GM19238 (cell line): ENCODE results near the gene CAP2.

Experiments
- DNase-seq: peaks from one replicate; pipeline ENCODE4 v3.0.0; 2011; ENCODE audit warnings: low spot score; ENCODE audit not compliant: insufficient read length

Gene CAP2, protein sequence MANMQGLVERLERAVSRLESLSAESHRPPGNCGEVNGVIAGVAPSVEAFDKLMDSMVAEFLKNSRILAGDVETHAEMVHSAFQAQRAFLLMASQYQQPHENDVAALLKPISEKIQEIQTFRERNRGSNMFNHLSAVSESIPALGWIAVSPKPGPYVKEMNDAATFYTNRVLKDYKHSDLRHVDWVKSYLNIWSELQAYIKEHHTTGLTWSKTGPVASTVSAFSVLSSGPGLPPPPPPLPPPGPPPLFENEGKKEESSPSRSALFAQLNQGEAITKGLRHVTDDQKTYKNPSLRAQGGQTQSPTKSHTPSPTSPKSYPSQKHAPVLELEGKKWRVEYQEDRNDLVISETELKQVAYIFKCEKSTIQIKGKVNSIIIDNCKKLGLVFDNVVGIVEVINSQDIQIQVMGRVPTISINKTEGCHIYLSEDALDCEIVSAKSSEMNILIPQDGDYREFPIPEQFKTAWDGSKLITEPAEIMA

GRCh38 chr6:17392978-17393891 is at the start of gene CAP2:
TSS of gene CAP2 (plus strand) at chr6:17393595. CDS start at chr6:17421556, 27,961 bp downstream.
- DNase-seq = no peak

DNA sequence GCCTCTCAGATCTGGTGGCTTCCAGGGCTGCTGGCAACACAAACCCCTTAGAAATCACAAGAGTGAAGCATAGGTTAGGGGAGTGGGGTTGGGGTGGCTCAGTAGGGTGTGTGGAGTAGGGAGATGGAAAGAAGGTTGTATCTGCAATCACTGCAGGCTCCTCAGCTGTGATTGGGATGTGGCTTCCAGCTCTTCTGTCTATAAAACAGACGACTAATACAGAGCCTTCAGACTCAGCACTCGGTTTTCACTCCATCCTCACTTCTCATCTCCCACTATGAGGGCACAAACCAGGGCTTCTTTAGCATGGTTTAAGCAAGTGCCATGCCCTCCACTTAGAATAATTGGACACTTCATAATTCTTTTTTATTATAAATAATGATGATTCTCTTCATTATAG is 46.4 kb upstream of the CAP2 start:
- no peak for DNase-seq

DNA sequence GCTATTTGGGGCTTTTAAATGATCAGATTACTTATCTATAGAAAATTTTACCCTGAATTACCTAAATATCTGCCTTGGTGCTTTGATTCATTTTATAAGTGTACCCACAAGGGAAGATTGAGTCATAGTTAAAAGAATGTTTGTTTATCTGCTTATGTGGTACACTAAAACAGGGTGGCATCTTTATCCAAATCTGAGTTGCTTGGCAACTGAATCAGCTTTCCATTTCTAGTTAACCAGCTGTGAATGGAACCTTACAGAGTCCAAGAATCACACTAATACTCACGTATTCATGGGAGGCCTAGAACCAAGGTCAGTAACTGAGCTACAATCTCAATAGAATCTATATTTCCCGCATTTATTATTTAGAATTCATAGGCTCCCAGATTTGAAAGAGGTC is 44.0 kb upstream of the CAP2 start:
- no peak for DNase-seq

DNA sequence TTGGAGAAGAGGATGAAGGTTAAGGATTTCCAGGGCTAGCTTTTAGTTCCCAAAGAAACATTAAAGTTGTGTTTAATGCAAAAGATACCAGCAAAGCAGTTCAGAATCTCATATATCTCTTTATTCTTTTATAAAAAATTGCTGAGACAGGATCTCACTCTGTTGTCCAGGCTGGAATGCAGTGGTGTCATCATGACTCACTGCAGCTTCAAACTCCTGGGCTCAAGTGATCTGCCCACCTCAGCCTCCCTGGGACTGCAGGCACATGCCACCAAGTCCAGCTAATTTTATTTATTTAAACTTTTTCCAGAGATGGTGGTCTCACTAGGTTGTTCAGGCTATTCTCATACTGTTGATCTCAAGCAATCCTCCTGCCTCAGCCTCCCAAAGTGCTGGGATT is 41.1 kb upstream of the CAP2 start:
- no peak for DNase-seq

DNA sequence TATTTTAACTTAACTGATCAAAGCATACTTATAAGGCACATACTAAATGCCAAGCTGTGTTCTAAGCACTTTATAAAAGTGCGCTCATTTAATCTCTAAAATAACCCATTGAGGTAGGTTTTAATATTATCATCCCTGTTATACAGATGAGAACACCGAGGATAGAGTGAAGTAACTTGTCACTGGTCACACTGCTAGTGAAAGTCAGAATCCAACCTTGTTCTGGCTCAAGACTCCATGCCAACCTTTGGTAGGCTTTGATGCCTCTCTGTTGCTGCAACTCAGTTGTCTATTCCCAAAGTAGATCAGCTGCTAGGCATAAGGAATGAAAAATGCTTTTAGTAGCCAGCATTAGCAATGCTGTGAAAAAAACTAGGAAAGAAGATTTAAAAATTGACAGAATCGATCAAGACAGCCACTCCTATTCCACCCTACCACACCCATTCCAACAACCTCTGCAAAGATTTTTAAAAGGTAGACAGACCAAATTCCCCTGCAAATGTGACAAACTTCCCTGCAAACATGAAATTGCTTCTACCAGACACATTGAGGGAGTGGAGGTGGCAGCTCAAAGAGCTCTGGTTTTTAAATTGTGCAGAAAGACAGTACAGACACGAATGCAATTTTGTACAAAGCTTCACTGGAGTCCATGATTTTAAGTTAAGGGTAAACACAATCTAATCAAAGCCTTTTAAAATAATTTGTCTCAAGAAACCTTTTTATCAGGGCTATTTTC is 39.8 kb upstream of the CAP2 start:
- DNase-seq = no peak

DNA sequence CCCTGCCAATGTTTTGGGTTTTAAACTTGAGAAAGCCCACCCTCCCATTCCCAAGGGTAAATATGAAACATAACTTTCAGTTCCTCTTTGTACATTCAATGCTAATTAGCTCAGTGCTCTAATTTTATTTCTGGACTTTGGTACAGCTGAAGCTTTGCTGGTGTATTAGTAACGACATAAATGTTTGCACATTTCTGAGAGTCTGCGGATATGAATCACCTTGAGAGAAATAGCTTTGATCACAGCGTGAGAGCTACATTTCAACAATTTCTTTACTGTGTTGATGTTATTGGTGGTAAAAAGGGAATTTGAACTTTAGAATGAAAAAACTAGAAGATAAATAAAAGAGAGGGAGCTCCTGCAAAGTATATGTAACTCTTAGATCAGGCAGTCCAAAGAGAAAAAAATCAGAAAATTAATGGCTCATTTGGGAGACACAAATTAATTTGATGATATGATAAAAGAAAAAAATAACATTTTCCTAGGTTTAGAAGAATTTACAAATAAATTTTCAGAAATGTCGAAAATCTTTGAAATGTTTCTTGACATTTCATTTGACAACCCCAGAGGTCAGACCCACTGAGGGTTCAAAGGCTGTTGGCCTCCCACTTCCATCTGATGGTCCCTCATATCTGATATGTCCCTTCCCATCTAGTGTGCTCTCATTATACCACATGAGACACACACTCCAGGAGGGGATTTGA is 38.5 kb upstream of the CAP2 start:
- DNase-seq = no peak

DNA sequence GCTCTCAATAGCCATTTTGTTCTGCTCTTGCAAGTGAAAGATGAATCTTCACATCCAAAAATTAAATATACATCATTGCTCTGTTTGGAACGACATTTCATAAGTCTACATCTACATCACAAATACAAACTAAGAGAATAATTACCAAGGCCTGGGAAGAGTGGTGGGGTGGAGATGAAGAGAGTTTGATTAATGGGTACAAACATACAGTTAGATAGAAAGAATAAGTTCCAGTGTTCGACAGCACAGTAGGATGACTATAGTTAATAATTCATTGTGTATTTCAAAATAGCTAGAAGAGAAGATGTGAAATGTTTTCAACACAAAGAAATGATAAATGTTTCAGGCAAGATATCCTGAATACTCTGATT is 38.0 kb upstream of the CAP2 start:
- DNase-seq = no peak

GRCh38 chr6:17358515-17358914 is 34.9 kb upstream of the CAP2 start:
- DNase-seq = no peak

DNA sequence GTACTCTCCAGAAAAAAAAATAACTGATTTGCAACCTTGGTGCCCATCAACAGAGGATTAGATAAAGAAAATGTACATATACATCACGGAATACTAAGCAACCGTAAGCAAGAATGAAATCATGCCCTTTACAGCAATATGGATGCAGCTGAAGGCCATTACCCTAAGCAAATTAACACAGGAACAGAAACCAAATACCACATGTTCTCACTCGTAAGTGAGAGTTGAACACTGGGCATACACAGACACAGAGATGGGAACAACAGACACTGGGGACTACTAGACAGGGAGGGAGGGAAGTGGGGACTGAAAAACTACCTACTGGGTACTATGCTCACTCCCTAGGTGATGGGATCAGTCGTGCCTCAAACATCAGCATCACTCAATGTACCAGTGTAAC is 32.8 kb upstream of the CAP2 start:
- DNase-seq = no peak

- no peak for DNase-seq
Observed at GRCh38 chr6:17361013-17361412, 32.4 kb upstream of the CAP2 start.

DNA sequence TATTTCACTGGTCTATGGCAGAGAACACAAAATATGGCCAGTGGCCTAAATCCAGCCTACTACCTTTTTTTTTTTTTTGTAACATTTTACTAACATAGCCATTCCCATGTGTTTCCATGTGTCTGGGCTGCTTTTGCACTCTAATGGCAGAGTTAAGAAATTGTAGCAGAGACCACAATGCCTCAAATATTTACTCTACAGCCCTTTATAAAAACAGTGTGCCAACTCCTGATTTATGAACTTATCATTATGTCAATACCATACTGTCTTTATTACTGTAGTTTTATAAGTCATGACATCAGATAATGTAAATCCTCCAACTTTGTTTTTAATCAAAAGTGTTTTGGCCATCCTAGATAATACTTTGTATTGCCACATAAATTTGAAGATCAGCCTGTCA is 27.4 kb upstream of the CAP2 start:
- no peak for DNase-seq

- no peak for DNase-seq
Observed at GRCh38 chr6:17367868-17368267, 25.5 kb upstream of the CAP2 start.

- no peak for DNase-seq
Observed at GRCh38 chr6:17381424-17382147, 11.8 kb upstream of the CAP2 start.

- DNase-seq = no peak
Observed at GRCh38 chr6:17385660-17386059, 7.7 kb upstream of the CAP2 start.

DNA sequence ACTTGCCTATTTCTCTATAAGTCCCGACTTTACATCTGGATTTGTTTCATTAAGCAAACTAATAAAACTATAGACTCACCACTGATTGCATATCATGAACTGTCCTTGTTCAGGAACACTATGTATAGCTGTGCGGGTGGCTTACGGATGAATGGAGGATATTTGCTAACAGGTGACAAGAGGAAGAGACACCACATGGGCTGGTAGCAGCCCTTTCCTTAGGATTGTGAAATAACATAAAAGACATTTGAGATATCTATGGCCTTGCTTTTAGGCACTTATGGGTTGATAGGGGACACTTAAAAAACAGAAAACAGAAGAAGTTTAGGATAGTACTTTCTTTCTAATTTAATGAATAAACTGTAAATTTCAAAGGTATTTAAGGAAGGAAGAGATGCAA is 5.0 kb upstream of the CAP2 start:
- DNase-seq = no peak

GRCh38 chr6:17389274-17389847 is 4.0 kb upstream of the CAP2 start:
- no peak for DNase-seq

DNA sequence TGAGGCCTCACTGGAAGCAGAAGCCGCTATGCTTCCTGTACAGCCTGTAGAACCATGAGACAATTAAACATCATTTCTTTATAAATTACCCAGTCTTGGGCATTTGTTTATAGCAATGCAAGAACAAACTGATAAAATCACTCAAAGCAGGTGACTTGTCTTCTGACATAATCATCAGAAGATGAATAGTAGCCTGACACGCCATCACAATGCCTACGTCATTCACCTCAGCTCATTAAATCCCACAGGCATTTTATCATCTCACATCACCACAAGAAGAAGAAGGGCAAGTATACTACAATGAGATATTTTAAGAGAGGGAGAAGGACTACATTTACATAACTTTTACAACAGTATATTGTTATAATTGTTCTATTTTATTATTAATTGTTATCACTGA is 3.1 kb upstream of the CAP2 start:
- DNase-seq = no peak

DNA sequence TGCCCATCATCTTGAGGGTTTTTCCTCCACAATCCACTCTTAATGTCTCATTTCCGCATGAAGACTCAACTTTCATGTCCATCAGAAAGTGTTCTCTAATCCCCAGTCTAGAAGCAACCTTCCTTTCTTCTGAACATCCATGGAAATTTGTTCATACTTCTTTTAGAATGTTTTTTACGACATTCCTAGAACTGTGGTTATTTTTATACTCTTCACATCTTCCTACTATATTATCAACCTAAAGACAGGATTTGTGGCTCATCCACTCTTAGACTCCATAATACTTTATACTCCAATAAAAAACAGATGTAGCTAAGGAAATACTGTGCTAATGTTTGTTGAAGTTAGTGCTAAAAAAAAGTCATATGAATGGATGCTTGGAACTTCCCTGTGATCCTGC is 1.4 kb upstream of the CAP2 start:
- no peak for DNase-seq

DNA sequence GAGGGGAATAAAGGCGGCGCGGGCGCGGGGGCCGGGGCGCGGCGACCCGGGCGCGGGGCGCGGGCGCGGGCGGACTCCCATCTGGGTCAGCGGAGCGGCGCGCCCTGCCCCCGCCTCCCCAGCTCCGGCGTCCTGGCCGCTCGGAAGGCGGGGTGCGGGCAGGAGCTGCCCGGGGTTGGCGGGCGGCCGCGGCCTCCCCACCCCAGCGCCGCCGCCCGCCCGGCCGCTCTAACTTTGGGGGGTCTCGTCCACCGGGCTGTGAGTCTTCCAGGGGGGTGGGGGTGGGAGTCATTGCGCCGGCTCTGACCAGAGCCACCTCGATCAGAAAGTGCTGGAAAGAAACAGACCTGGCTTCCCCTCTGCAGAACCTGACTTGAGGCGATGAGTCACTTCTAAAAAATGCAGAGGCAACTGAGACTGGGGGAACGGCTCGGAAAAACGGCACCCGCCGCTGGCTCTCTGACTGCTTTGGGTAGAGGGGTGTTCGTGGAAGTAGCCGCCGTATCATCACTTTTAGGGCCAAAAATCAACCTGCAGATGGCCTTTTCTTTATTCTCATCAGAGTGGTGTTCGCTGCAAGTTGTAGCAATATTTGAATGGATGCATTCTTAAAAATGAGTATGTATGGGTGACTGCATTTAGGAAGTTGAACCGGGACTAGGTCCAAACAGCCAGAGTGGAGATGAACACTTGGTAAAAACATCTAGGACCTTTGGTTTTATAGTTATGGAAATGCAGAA is 667 bp downstream of the CAP2 start:
- DNase-seq = no peak
